HepG2 (cell line): ENCODE measurements around the gene MICALL2. TPM values are rescaled to one million over a fixed set of nuclear protein-coding genes. Genes with fewer than 3 reads are reported as not detected.
A peak's percentile ranks its signal among the peaks of the same experiment; 100 is the strongest.

Source experiments
- AGO2 ChIP-seq: fragments of 200-400 bp; formaldehyde crosslinking; optimal IDR thresholded peaks from 2 replicates; pipeline ENCODE3; 2017; ENCODE audit warnings: mild to moderate bottlenecking, low read depth, low read length, moderate library complexity
- GATA4 ChIP-seq: sonication (generic); IDR thresholded peaks from 2 replicates; pipeline ENCODE4 v1.6.1; 2016; ENCODE audit warnings: antibody characterized with exemption, low read depth, borderline replicate concordance
- HCFC1 ChIP-seq: fragments of 150-350 bp; IDR thresholded peaks from 2 replicates; pipeline ENCODE4 v1.6.1; 2014; ENCODE audit warnings: low read depth, low read length
- POLR2AphosphoS5 ChIP-seq: IDR thresholded peaks from 2 replicates; pipeline ENCODE4 v1.6.1; 2012; ENCODE audit warnings: low read depth, low read length
- SKI ChIP-seq: fragments of 450-650 bp; IDR thresholded peaks from one replicate; pipeline ENCODE4 v1.6.1; 2018; ENCODE audit warnings: mild to moderate bottlenecking; ENCODE audit not compliant: partially characterized antibody
- SMAD3 ChIP-seq: sonication (generic); formaldehyde crosslinking; IDR thresholded peaks from 2 replicates; pipeline ENCODE4 v1.4.0; 2020; ENCODE audit warnings: missing genetic modification reagents
- ZFX ChIP-seq: sonication (generic); formaldehyde crosslinking; IDR thresholded peaks from 2 replicates; pipeline ENCODE4 v1.4.0; 2020; ENCODE audit warnings: mild to moderate bottlenecking, low read depth, missing genetic modification reagents, moderate library complexity
- ZNF143 ChIP-seq: sonication (generic); formaldehyde crosslinking; IDR thresholded peaks from 2 replicates; pipeline ENCODE4 v1.4.0; 2020; ENCODE audit warnings: missing genetic modification reagents
- ZNF543 ChIP-seq: sonication (generic); formaldehyde crosslinking; IDR thresholded peaks from 2 replicates; pipeline ENCODE4 v1.4.0; 2020; ENCODE audit warnings: mild to moderate bottlenecking, missing genetic modification reagents
- ZNF724P ChIP-seq: sonication (generic); formaldehyde crosslinking; IDR thresholded peaks from 2 replicates; pipeline ENCODE4 v1.8.0; 2022; ENCODE audit warnings: missing genetic modification reagents, borderline replicate concordance
- ZNF850 ChIP-seq: sonication (generic); formaldehyde crosslinking; conservative IDR thresholded peaks from 2 replicates; pipeline ENCODE4 v1.9.0; 2021; ENCODE audit warnings: mild to moderate bottlenecking, missing genetic modification reagents
- polyA plus RNA-seq, 8 experiments: library from polyadenylated mRNA; depleted of rRNA in 3 of 8; stranded (reverse) in 7 of 8; unstranded in 1 of 8; fragments of >200 nt; fragmentation: Illumina TruSeq in 4 of 8; extraction: Trizol in 4 of 8; gene quantifications; 2 replicates each; pipeline versions ENCODE4 v1.2.1 to v1.2.3, GENCODE V29; 2011 to 2016; ENCODE audit warnings: low read depth in 4 of 8, missing spikeins in 1 of 8, mixed read lengths in 1 of 8; ENCODE audit not compliant: insufficient read depth in 1 of 8
- total RNA-seq, 5 experiments: library from RNA; depleted of rRNA; stranded (reverse); fragments of >200 nt; fragmentation: Illumina TruSeq; extraction: Trizol; gene quantifications; 2 replicates each; pipeline ENCODE4 v1.2.3, GENCODE V29; 2016; ENCODE audit warnings: low read depth in 1 of 5
- TF ChIP-seq, protein P1 (sequence below): sonication (generic); formaldehyde crosslinking; IDR thresholded peaks from 2 replicates; pipeline ENCODE4 v1.4.0; 2020; ENCODE audit warnings: missing genetic modification reagents, mild to moderate bottlenecking, borderline replicate concordance
- TF ChIP-seq, protein P2 (sequence below): sonication (generic); formaldehyde crosslinking; IDR thresholded peaks from 2 replicates; pipeline ENCODE4 v1.5.1; 2020; ENCODE audit warnings: mild to moderate bottlenecking, moderate library complexity, missing genetic modification reagents
- TF ChIP-seq, protein P3 (sequence below): sonication (generic); formaldehyde crosslinking; conservative IDR thresholded peaks from 2 replicates; pipeline ENCODE4 v1.4.0; 2020; ENCODE audit warnings: mild to moderate bottlenecking, missing genetic modification reagents, moderate library complexity
- TF ChIP-seq, protein P4 (sequence below): sonication (generic); formaldehyde crosslinking; IDR thresholded peaks from 2 replicates; pipeline ENCODE4 v1.9.0; 2022; ENCODE audit warnings: missing genetic modification reagents, mild to moderate bottlenecking, borderline replicate concordance

Gene MICALL2
- total and polyA plus RNA-seq, 2 of the 13 experiments (the other 11 are each of a cell fraction or from before 2014, with no cell fraction given) = 5.8 to 12.4 TPM

DNA sequence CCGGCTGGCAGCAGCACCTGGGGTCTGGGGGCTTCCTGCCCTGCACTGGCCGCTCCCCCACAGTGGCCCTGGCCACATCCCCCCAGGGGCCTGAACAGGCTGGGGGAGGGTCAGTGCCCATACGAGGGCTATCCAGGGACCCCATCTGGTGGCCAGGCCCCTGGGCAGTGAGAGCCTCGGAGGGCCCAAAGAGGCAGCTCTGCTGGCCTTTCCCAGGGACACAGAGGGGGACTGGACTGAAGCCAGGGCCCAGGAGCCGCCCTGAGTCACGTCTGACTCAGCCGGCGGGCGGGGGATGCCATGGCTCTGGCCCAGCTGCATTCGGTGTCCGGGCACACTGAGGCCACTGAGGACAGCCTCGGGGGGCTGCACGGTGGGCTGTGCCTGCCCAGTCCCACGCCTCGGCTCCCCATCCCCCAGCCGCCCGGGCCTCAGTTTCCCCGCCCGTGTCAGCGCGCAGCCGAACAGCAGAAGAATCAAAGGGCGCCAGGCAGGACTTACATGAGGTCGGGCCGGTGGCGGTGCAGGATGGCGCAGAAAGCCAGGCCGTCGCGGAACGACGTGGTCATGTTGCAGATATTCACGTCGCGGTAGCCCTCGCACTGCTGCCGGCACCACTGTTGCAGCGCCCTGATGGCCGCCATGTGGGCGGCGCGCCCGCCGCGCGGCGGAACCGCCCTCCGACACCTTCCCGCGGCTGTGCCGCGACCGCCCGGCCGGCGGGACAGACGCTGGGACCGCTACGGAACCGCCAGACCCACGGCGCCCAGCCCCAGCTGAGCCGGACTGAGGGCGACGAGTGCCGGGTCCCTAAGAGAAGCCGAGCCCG is at the start of gene MICALL2 (continued):
- TF ChIP-seq, protein P1, sequence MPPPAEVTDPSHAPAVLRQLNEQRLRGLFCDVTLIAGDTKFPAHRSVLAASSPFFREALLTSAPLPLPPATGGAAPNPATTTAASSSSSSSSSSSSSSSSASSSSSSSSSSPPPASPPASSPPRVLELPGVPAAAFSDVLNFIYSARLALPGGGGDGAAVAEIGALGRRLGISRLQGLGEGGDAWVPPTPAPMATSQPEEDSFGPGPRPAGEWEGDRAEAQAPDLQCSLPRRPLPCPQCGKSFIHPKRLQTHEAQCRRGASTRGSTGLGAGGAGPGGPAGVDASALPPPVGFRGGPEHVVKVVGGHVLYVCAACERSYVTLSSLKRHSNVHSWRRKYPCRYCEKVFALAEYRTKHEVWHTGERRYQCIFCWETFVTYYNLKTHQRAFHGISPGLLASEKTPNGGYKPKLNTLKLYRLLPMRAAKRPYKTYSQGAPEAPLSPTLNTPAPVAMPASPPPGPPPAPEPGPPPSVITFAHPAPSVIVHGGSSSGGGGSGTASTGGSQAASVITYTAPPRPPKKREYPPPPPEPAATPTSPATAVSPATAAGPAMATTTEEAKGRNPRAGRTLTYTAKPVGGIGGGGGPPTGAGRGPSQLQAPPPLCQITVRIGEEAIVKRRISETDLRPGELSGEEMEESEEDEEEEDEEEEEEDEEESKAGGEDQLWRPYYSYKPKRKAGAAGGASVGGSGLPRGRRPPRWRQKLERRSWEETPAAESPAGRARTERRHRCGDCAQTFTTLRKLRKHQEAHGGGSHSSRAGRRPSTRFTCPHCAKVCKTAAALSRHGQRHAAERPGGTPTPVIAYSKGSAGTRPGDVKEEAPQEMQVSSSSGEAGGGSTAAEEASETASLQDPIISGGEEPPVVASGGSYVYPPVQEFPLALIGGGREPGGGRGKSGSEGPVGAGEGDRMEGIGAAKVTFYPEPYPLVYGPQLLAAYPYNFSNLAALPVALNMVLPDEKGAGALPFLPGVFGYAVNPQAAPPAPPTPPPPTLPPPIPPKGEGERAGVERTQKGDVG (CRISPR knock-in tag) = 0 out of 2 replicates have a peak, but pooled peaks have one; percentile 30
- TF ChIP-seq POLR2AphosphoS5 = peak; percentile 85
- TF ChIP-seq, protein P2, sequence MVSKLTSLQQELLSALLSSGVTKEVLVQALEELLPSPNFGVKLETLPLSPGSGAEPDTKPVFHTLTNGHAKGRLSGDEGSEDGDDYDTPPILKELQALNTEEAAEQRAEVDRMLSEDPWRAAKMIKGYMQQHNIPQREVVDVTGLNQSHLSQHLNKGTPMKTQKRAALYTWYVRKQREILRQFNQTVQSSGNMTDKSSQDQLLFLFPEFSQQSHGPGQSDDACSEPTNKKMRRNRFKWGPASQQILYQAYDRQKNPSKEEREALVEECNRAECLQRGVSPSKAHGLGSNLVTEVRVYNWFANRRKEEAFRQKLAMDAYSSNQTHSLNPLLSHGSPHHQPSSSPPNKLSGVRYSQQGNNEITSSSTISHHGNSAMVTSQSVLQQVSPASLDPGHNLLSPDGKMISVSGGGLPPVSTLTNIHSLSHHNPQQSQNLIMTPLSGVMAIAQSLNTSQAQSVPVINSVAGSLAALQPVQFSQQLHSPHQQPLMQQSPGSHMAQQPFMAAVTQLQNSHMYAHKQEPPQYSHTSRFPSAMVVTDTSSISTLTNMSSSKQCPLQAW (CRISPR knock-in tag) = no peak
- TF ChIP-seq SMAD3 (CRISPR knock-in tag) = no peak
- peak; percentile 23; the same call in 1 of the 2 replicates for TF ChIP-seq ZNF543
- TF ChIP-seq ZNF850 = no peak
- TF ChIP-seq HCFC1 = no peak
- TF ChIP-seq, protein P3, sequence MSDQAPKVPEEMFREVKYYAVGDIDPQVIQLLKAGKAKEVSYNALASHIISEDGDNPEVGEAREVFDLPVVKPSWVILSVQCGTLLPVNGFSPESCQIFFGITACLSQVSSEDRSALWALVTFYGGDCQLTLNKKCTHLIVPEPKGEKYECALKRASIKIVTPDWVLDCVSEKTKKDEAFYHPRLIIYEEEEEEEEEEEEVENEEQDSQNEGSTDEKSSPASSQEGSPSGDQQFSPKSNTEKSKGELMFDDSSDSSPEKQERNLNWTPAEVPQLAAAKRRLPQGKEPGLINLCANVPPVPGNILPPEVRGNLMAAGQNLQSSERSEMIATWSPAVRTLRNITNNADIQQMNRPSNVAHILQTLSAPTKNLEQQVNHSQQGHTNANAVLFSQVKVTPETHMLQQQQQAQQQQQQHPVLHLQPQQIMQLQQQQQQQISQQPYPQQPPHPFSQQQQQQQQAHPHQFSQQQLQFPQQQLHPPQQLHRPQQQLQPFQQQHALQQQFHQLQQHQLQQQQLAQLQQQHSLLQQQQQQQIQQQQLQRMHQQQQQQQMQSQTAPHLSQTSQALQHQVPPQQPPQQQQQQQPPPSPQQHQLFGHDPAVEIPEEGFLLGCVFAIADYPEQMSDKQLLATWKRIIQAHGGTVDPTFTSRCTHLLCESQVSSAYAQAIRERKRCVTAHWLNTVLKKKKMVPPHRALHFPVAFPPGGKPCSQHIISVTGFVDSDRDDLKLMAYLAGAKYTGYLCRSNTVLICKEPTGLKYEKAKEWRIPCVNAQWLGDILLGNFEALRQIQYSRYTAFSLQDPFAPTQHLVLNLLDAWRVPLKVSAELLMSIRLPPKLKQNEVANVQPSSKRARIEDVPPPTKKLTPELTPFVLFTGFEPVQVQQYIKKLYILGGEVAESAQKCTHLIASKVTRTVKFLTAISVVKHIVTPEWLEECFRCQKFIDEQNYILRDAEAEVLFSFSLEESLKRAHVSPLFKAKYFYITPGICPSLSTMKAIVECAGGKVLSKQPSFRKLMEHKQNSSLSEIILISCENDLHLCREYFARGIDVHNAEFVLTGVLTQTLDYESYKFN = 0 out of 2 replicates have a peak, but pooled peaks have one; percentile 10
- TF ChIP-seq, protein P4, sequence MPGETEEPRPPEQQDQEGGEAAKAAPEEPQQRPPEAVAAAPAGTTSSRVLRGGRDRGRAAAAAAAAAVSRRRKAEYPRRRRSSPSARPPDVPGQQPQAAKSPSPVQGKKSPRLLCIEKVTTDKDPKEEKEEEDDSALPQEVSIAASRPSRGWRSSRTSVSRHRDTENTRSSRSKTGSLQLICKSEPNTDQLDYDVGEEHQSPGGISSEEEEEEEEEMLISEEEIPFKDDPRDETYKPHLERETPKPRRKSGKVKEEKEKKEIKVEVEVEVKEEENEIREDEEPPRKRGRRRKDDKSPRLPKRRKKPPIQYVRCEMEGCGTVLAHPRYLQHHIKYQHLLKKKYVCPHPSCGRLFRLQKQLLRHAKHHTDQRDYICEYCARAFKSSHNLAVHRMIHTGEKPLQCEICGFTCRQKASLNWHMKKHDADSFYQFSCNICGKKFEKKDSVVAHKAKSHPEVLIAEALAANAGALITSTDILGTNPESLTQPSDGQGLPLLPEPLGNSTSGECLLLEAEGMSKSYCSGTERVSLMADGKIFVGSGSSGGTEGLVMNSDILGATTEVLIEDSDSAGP = peak; percentile 68; the same call in 1 of the 2 replicates
- TF ChIP-seq ZNF724P (CRISPR knock-in tag) = no peak
- no peak for TF ChIP-seq ZNF143
- TF ChIP-seq GATA4 = peak; percentile 88; the same call in 1 of the 2 replicates
- peak; percentile 64 for TF ChIP-seq ZFX (CRISPR knock-in tag)
- TF ChIP-seq SKI = peak; percentile 6
- TF ChIP-seq AGO2 = peak; percentile 65
